Stimulated activated CD4-positive, alpha-beta T cell treated with anti-CD3 and anti-CD28 coated beads, Interleukin-1b, Interleukin-23, amount 100 ng/mL, for 1 hour (primary cell): Measurements from ENCODE around the gene UTP11.

Experiments used
- DNase-seq, 2 donors: peaks; one replicate each; pipeline ENCODE4 v3.0.0-alpha.2; 2020; ENCODE audit warnings: low read depth in 2 of 2

UTP11 gene

DNA sequence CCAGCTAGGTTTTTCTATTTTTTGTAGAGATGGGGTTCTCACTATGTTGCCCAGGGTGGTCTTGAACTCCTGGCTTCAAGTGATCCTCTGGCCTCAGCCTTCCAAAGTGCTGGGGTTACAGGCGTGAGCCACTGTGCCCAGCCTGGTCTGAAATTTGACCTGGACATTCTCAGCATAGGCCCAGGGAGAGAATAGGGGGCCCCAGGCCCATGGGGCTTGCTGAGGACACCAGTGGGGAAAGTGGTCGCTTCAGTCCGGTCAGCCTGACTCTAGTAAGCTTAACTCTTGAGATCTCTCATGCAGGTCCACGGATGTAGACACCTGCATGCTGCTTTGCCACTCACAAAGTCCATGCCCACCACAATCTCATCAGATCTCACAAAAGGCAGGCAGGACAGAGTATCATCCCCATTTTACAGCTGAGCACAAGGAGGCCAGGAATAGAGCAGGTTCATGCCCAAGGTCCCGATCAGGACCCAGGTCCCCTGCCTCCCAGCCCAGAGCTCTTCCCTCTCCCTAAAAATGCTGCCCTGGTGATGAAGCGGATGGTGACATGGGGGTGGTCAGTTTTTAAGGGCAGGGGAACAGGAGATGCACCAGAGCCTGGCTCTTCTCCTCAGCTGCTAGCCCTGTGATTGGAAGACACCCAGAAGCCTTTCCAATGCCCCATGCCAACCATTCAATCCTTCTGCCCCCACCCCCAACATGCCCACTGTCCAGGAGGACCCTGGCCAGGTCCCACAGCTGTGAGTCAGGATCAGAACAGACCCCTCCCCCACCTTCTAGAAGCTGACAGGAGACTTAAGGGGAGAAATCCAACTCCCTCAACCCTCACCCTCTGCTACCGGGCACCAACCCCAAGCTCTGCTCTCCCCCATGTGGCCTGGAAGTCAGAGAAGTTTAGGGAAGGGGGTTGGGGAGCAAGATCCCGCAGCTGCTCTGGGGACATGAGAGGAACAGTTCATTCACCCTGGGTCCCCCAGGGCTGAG is 9.0 kb upstream of the UTP11 start:
- DNase-seq: no peak

DNA sequence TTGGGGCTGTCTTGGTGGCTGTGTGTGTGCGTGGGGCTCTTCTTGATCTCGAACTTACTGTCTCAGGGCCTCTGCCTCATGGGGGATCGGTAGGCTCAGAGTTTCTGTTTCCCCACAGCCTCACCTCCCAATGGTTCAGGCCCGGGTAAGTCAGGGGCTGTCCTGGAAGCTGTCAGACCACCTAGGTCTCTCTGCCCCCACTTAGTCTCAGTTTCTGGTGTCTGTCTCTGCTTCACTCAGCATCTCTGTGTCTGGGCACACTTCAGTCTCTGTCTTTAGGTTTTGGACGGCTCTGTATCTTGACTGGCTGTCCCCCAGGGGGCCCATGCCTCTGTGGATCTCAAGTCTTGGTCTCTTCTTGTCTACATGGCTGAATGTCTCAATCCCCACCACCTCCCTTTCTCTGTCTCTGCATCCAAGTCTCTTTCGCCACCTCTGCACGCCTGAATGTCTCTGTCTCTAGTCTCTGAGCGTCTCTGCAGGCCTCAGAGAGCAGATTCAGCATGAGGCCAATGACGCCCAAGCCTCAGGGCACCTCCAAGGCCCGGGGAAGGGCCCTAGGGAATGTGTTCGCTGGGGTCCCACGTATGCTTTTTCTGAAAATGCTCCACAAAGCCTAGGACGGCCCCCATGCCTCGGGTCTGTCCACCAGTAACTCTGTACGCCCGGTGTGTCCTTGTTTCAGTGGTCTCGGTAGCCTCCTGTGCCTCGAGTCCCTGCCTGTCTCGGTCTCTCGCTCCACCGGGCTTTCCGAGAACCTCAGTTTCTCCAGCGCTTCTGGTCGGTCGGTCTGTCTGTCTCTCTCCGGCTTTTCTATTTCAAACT is 8.0 kb upstream of the UTP11 start:
- DNase-seq: no peak

DNA sequence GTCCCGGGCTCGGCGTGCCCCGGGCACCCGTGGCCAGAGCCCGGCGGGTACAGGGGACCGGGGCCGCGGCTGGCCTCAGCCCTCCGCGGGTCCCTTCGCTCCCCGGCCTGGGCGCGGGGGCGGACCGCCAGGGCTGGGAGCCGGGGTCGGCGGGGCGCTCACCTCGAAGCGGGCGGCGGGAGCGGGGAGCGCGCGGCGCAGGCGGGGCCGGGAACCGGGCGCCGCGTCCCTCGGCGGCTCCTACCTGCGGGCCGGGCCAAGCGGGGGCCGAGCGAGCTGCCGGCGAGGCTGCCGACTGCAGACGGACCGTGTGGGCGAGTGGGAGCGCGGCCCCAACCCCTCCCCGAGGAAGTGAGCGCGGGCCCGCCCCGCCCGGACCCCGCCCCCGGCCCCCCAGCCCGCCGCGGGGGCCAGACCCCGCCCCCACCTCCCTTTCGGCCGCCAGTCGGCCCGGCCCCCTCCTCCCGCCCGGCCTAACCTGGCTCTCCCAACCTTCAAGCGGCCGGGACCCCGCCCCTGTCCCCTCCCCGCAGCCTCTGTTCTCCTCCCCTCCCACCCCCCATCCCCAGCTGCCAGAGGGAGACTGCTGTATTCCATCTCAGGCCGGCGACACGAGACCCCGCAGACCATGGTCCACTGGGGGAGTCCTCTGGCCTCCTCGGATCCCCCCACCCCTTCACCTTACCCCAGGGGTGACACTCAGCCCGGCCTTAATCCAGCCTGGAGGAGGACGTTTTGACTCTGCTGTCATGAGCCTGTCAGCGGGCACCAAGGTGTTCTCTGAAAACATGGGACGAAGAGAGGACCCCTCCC is 7.1 kb upstream of the UTP11 start, which contains the start of gene FHL3:
TSS of gene FHL3 (minus strand) at position 320 of the 813 bp plus-strand sequence. CDS start 6,102 bp downstream, outside the sequence.
- DNase-seq: no peak

DNA sequence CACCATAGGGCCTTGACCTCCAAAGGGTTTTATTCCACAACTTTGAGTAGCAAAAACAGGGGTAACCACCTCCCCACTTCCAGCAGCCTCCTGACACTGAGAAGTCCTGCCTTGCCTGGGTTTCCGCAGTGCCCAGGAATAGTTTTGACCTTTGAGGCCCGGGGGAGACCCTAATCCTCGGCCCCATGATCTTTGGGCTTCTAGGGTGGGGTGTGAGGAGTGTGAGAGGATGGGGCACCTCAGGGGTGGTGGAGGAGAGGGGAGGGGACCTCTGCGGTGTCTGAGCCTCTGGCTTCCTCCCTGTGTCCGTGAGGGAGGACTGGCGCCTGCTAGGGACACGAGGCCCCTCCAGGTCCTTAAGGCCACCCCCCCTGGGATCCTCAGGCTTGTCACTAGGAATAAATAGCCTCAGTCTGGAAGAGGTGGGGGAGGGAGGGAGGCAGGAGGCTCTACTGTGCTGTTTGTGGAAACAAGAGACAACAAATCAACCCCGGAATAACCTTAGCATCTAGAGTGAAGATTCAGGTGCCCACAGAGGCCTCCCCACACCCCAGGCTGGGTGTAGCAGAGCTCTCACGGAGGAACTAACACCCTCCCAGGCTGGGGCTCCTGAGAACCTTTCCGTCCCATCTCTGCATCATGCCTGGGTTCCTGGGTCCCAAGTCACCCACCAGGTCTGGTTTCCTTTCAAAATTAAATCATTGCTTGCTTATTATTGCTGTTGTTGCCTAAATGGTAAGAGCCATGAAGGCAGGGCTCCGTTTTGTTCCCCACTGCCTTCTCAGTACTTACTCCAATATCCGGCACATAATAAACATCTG is 6.3 kb upstream of the UTP11 start:
- DNase-seq: no peak

DNA sequence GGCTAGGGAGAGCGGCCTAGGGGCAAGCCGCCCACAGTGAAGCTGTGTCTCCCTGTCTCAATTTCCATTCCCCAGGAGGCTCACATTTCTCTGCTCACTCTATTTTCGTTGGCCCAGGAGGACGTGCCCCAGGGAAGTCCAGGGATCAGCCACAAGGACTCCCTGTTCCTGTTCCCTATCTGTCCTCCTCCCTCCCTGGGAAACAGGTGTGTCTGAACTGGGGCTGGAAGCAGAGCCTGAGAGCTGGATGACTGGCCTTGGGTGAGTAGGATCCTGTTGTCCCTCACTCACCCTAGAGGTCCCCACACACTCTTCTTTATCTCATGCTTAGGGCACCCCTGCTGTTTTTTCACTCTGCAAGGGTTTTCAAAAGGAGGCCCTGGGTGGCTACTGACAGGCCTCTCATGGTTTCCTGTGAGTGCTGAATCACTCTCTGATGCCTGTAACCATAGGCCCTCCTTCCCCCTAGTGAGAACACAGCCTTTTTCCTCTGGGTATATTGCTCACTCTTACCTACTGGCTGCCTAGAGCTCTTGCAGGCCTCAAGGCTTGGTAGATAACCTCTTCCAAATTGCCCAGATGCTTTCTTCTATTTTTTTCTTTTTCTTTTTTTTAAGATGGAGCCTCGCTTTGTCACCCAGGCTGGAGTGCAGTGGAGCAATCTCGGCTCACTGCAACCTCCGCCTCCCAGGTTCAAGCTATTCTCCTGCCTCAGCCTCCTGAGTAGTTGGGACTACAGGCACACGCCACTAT is 3.3 kb upstream of the UTP11 start:
- DNase-seq: no peak

DNA sequence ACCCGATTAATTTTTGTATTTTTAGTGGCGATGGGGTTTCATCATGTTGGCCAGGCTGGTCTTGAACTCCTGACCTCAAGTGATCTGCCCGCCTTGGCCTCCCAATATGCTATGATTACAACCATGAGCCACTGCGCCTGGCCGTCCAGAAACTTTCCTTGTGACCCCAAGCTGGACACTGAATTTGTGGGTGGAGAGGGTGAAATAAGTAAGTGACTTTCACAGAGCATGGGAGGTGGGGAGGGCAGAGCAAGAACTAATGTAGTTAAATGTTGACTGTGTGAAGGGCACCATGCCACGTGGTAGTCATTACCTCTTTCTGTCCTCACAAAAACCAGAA is 2.7 kb upstream of the UTP11 start:
- no peak for DNase-seq

DNA sequence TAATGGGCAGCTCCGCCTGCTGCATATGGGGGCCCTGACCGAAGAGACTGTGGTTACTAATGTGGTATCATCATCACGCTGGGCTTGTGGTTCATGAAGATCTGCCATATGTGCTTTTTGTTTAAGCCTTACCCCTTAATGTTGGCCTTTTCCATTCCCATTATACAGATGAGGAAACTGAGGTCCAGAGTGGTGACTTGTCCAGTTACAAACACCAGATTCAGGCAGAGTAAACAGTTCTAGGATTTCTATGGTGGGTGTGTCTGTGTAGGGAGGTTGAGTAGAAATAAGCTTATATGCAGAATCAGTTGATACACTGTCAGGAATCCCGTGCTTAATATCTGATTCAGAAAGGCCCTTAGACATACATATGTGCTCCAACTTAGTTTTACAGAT is 691 bp downstream of the UTP11 start:
- DNase-seq: no peak

DNA sequence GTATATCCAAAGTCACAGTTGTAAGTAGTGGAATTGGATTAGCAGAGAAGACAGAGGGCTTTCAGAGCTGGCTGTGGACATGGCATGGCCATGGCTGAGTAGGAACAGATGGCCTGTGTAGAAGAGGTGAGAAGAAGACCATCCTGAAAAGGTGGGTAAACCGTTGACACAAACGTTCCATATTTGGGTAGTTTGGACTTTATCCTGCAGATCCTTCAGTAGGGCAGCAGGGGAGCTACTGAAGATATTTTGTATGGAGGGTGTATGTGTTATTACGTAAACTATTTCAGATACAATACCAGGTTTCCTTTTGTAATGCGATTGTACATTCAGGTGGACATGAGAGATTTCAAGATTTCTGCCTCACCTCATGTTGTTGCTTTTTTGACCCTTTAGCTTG is 1.6 kb downstream of the UTP11 start:
- DNase-seq: no peak

DNA sequence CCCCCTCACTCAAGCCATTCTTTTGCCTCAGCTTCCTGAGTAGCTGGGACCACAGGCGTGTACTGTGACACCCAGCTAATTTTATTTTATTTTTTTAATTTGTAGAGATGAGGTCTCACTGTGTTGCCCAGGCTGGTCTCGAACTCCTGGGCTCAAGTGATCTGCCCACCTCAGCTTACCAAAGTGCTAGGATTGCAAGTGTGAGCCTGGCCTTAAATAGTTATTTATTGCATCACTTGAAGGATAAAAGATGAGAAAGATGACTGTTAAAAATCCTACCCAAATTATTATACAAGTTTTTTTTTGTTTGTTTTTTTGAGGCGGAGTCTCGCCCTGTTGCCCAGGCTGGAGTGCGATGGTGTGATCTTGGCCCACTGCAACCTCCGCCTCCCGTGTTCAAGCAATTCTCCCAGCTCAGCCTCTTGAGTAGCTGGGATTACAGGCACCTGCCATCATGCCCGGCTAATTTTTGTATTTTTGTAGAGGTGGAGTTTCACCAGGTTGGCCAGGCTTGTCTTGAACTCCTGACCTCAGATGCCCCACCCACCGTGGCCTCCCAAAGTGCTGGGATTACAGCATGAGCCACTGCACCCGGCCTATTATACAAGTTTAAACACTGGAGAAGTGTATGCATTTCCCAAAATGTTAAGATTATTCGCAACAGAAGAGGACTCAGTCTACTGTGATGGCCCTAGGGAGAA is 2.3 kb downstream of the UTP11 start:
- no peak for DNase-seq

DNA sequence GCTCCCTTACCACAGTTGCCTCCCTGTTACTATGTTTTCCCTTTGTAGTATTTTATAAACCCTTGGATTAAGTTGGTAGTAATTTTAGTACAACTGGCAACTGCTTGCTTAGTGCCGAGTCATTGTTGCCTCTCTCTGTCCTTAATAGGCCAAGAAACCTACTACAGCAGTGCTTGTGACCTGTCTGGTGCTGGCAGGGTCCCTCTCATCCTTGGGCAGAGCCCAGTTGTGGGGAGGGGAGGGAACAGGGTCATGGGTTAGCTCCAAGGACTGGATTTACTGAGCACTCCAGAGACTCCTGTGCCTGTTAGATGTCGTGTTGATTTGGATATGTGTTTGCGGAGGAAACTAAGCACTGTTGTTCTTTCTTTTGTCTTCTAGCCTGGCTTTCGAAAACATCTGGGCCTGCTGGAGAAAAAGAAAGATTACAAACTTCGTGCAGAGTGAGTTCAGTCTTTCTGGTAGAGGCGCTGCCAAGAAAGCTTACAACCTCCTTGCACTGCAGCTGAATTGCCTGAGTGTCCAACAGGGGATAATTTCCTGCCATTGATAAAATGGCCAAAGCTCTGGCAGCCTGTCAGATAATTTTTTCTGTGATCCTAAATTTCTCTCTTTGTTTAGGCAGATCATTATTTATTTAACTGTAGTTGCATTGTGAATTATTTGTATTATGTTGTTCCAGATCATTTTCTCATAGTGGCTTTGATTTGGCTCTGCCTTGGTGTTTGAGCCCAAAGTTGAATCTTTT is 3.6 kb downstream of the UTP11 start:
- no peak for DNase-seq

DNA sequence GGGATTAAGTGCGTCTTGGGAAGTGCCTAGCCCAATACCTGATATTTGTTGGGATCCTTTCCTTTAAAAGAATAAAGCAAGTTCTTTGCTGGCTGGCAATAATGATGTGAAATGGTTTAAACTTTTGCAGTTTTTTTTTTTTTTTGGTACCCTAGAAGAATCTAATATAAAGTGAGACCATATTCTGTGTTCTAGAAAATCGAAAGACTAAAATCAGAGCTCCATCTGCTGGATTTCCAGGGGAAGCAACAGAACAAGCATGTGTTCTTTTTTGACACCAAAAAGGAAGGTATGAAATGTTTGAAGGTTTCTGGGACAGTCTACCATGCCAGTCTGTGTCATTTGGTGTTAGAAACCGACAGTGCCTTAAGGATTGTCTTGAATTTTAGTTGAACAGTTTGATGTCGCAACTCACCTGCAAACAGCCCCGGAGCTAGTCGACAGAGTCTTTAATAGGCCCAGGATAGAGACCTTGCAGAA is 6.4 kb downstream of the UTP11 start:
- no peak for DNase-seq

DNA sequence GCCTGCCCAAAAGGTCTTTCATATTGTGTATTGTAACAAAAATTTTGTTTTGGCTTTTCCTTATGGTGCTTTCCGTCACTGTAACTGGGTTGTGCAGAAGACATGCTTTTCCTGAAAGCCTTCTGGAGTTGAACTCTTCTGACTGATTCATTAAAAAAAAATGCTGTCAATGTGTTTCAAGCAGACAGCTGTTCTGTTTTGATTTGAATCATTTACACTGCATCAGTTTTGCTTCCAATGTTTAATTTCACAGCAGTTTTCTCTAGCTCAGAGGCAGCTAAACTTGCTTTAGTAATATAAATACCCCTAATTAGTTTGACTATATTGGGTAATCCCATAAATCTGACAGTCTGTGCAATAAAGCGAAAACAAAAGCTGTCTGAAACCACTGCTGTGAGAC is 7.9 kb downstream of the UTP11 start:
- no peak for DNase-seq

DNA sequence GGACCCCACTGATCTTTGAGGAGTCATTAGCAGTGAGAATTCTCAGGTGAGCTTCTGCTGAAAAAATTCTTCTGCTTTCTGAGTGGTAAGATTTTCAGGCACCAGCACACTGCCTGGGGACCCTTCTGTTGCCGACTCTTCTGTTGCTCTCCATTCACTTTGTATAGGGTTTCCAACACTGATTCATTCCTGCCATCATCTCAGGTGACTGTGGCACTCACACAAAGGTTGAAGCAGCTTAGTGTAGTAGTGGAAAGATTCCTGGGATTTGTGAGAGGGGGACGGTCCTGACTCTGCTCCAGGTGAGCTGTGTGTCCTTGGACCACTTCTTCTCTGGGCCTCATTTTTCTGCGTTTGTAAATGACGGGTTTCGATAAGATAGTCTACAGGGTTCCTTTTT is 9.4 kb downstream of the UTP11 start:
- DNase-seq: no peak

DNA sequence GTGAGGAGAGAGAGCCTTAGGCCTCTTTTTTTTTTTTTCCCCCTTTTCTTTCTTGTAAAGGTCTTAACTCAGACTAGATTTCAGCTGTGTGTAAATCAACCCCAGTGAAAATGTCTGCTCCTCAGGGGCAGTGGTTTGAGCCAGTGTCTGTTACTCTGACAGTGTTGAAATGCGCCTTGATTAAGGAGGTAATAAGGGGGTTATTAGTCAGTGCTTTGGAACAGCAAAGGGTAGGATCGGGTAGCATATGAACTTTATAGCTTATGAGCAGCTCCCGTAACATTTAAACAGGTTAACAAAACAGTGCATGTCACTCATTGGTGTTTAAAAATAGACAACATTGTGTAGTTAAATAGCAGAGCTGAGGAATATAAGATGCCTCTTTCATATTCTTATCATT is 10.3 kb downstream of the UTP11 start:
- no peak for DNase-seq

DNA sequence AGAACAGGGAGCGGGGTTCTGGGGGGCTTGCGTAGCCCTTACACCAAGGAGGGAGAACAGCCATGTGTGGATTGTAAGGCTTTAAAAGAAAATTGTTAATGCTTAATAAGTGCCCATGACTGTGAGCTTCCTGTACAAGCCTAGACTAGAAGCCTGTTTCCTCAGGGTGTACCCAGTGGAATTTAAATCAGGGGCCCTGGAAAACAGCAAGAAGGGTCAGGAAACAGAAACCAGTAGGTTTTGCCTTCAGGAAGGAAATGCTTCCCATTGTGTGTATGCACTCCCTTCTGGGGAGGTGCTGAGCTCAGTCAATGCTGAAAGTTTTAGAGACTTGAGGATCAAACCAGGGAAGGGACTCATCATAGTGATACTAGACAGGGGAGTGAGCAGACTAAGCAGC is 12.7 kb downstream of the UTP11 start:
- no peak for DNase-seq

DNA sequence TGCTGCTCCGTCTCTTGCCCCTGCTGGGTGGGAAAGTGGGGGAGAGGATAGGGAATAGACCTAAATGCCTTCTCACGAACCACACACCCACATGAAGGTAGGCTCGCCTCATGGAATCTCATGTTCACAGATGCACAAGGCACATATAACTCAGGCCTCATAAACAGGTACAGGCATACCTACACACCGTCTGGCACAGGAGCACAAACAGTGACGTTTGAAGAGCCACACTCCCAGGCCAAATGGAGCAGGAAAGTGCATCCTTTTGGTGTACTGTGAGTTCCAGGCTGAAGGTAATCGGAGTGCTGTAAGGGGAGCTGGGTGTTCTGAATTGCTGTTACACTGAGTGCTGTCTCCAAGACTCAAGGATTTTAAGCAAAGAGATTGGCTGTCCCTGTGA is 13.1 kb downstream of the UTP11 start:
- no peak for DNase-seq

DNA sequence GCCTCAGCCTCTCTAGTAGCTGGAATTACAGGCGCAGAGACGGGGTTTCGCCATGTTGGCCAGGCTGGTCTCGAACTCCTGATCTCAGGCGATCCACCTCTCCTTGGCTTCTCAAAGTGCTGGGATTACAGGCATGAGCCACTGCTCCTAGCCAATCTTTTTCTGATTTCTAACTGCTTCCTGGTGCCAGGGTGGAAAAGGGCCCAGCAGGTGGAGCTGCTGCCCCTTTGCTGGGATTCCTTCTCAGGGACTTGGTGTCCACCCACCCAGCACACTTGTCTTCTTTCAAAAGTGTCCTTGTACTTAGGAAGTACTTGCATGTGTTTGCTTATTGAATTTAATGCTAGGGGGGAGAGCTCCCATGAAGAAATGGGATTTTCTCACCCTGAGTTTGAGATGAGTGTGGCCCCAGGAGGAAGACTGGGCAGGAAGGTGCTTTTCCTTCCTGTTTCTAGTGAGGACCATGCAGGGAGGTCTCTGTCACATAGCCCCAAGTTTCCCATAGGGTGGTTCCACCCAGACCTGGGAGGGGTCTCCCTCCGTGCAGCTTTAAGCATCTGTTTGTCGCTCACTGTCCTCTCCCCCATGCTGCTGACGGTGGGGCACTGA is 14.2 kb downstream of the UTP11 start:
- no peak for DNase-seq
